Loucy (cell line): ENCODE data around the gene ZFAND2B.

Source experiments
- EZH2phosphoT487 ChIP-seq: fragments of 200-600 bp; IDR thresholded peaks from 2 replicates; pipeline ENCODE4 v1.6.1; 2018; ENCODE audit warnings: antibody characterized with exemption, mild to moderate bottlenecking, moderate library complexity, borderline replicate concordance
- TF ChIP-seq, protein P1 (sequence below): fragments of 200-600 bp; sonication (generic); conservative IDR thresholded peaks from 2 replicates; pipeline ENCODE4 v1.5.1; 2014; ENCODE audit warnings: mild to moderate bottlenecking, antibody characterized with exemption, low read length

DNA sequence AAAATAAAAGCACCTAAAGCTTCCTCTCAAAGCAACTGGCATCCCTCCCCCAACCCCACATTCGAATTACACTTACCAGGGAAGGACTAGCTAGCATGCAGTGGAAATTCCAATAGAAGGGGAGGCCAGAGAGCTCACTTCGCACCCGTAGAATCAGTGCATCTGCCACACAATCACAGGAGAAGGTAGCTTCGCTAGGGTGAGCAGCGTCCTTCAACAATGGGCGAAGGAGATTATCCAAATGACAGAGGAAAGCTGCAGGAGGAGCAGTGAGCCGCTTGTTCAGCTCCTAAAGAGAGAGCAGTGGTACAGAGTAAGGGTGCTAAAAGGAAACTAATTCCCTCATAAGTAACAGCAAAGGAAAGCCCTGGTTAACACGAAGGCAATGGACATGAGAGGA is 49.2 kb upstream of the ZFAND2B start:
- TF ChIP-seq, protein P1, sequence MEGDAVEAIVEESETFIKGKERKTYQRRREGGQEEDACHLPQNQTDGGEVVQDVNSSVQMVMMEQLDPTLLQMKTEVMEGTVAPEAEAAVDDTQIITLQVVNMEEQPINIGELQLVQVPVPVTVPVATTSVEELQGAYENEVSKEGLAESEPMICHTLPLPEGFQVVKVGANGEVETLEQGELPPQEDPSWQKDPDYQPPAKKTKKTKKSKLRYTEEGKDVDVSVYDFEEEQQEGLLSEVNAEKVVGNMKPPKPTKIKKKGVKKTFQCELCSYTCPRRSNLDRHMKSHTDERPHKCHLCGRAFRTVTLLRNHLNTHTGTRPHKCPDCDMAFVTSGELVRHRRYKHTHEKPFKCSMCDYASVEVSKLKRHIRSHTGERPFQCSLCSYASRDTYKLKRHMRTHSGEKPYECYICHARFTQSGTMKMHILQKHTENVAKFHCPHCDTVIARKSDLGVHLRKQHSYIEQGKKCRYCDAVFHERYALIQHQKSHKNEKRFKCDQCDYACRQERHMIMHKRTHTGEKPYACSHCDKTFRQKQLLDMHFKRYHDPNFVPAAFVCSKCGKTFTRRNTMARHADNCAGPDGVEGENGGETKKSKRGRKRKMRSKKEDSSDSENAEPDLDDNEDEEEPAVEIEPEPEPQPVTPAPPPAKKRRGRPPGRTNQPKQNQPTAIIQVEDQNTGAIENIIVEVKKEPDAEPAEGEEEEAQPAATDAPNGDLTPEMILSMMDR = no peak
- TF ChIP-seq EZH2phosphoT487 = no peak
